ENCODE data around the gene KRT86. TPM values are rescaled to one million over a fixed set of nuclear protein-coding genes. Genes with fewer than 3 reads are reported as not detected.
A peak's percentile ranks its signal among the peaks of the same experiment; 100 is the strongest.

The KRT86 gene
- polyA plus RNA-seq, 1 of the 3 experiments (the other 2 are of a cell fraction), result 0.56 TPM

DNA sequence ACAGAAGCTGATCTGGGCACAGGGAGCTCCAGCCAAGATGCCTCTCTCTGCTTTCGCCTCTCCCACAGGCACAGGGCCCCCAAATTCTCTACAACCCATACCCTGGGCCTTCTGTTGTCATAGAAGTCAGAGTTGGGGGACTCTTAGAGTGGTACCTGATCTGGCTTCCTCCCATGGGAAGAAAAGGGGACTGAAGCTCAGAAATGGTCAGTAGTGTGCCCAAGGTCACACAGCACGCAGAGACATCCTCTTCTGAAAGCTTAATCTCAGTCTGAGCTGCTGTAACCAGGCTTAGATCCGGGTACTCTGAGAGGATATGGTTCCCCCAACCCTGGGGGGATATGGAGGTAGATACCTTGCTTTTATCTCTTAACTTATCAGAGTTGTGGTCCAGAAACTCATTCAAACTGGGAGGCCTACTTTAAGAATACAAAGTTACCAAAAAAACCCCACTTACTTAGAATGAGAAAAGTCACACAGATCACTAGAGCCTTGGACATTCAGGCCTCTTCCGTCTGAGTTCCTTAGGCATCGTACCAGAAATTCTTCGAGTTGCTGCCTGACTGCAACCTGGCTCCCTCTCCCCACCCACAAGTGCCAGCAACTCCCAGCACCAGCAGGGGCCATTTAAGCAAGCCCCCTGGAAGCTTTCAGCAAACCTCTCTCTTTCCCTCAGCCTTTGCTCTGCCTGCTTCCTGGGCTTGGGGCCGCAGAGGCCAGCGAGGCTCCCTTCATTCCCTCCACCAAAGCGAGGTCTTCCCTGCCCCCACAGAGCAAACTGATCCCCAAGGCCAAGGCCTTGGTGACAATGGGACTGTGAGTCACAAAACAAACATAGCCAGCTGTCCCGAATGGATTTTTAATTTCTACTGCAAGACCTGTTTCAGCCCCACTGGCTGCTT lies 27.5 kb upstream of the KRT86 start:
- WGBS (ENCODE audit: low lambda C conversion rate), result 58% methylated on average over 10 of the region's 10 CpGs
- Histone ChIP-seq H3K27ac (ENCODE audit: low read depth in 2 of 2, low read length in 1 of 2) (peak overlapping the region in 1 of 2 experiments; percentile 18; a peak in 2 of 4 replicates), H4K20me1 (ENCODE audit: insufficient read depth) (no peaks in the 10 kb centered on the region), H3F3A (replicated peaks; ENCODE audit: insufficient read depth) (peaks cover 3% of the 10 kb centered on the region), H3K9me2 (no peaks in the 10 kb centered on the region), H3K36me3 (replicated peaks in 1 of 2; ENCODE audit: control insufficient read depth in 1 of 2, insufficient read depth in 2 of 2, low read length in 1 of 2) (no peaks in the 10 kb centered on the region), H3K4me3 (ENCODE audit: low read depth in 2 of 2, low read length in 1 of 2) (no peak overlapping the region), H3K4me1 (ENCODE audit: control insufficient read depth in 1 of 2, insufficient read depth in 2 of 2, low read depth in 1 of 2, low read length in 1 of 2) (peaks cover 23 to 27% of the 10 kb centered on the region in 2 experiments; a peak in 3 of 4 replicates), H3K9me3 (no peaks in the 10 kb centered on the region), H3K79me2 (ENCODE audit: insufficient read depth) (no peaks in the 10 kb centered on the region), H3K4me2 (peak overlapping the region; percentile 35; the same call in 1 of the 2 replicates), H2AFZ (ENCODE audit: low read depth) (no peak overlapping the region), H3K27me3 (ENCODE audit: insufficient read depth) (no peaks in the 10 kb centered on the region), H3K9ac (no peak overlapping the region)
- CTCF ChIA-PET, result interaction anchor here (0.8 to 2.6 kb wide), 8 partner anchors 10 to 90 kb away, joined by 3 to 10 read pairs (median 4); no protein-coding TSS in a partner anchor
- DNase-seq, result no peak
- POLR2A ChIA-PET, result no interaction called here
- no peak for TF ChIP-seq RXRA (IDR thresholded peaks at IDR 0.05; ENCODE audit: borderline replicate concordance, low read depth)
- no peak for TF ChIP-seq TAF1 (IDR thresholded peaks at IDR 0.05; ENCODE audit: borderline replicate concordance, low read depth, low read length)

DNA sequence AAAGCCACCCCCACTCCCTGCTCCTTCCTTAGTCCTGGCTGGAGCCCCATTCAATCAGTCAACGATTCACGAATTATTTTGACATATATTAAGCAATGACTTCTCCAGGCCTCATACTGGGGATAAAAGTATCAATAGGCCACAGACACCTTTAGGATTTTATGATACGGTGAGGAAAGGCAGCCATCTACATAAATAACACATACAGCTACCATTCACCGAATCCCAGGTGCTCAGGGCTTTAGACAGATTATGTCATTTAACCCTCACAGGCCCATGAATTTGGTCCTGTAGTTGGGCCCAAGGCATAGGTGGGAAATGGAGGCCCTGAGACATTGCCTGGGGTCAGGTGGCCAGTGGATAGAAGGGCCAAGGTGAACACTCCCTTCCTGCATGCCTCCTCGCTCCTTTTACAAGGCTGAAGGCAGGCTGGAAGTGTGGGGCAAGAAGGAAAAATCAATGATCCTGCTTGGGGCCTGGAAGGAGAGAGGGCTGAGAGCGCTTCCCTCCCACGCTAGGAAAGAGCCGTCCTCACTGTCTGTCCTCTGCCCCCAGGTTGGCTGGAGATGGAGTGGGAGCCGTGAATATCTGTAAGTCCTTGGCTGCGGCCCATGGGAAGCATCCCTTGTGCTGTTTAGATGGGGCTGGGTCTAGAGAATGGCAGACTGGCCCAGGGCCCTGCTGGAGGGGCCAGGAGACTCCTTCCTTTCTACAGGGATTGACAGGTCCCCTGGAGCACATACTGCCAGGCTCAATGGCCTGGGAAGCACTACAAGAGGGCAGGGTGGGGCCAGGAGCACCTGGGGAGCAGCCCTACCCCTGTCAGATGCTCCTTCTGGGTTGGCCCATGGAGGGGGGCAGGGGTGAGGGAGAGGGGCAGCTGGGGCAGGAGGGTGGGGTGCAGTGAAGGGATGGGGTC lies 26.6 kb upstream of the KRT86 start:
- CTCF ChIA-PET, result interaction anchor here (0.8 to 1.5 kb wide), 4 partner anchors 12 to 91 kb away, joined by 3 to 4 read pairs (median 3); no protein-coding TSS in a partner anchor
- TF ChIP-seq RFX5 (IDR thresholded peaks at IDR 0.05; ENCODE audit: low read length), result no peak
- TF ChIP-seq ELF1 (IDR thresholded peaks at IDR 0.05), result no peak
- no peak for TF ChIP-seq RAD21 (IDR thresholded peaks at IDR 0.05; ENCODE audit: low read length)
- TF ChIP-seq FOXJ3 (CRISPR knock-in tag; IDR thresholded peaks at IDR 0.05), result no peak
- no peak for TF ChIP-seq SMC3 (IDR thresholded peaks at IDR 0.05; ENCODE audit: low read depth, low read length)
- no peak for TF ChIP-seq SIN3A (IDR thresholded peaks at IDR 0.05; ENCODE audit: borderline replicate concordance, low read depth, low read length)
- no peak for TF ChIP-seq TCF12 (IDR thresholded peaks at IDR 0.05)
- 77% methylated on average over 10 of the region's 10 CpGs for WGBS (ENCODE audit: low lambda C conversion rate)

More for the DNA sequence above, 26.6 kb upstream of the KRT86 start:
- no peaks in the 10 kb centered on the region for H3K9me2 ChIP-seq
- no peak overlapping the region for H3K9ac ChIP-seq
- peak overlapping the region in 1 of 2 experiments; percentile 49; a peak in 1 of 4 replicates for H3K27ac ChIP-seq (ENCODE audit: low read depth in 2 of 2, low read length in 1 of 2)
- H3K4me1 ChIP-seq (ENCODE audit: control insufficient read depth in 1 of 2, insufficient read depth in 2 of 2, low read depth in 1 of 2, low read length in 1 of 2), result peaks cover 22 to 27% of the 10 kb centered on the region in 2 experiments; a peak in 3 of 4 replicates
- H3K4me2 ChIP-seq, result peak overlapping the region; percentile 35; the same call in 1 of the 2 replicates
- H3F3A ChIP-seq (replicated peaks; ENCODE audit: insufficient read depth), result peaks cover 3% of the 10 kb centered on the region
- POLR2A ChIA-PET, result no interaction called here
- no peak overlapping the region for H2AFZ ChIP-seq (ENCODE audit: low read depth)
- no peaks in the 10 kb centered on the region for H4K20me1 ChIP-seq (ENCODE audit: insufficient read depth)
- no peaks in the 10 kb centered on the region for H3K27me3 ChIP-seq (ENCODE audit: insufficient read depth)
- DNase-seq, result no peak
- H3K79me2 ChIP-seq (ENCODE audit: insufficient read depth), result no peaks in the 10 kb centered on the region
- H3K4me3 ChIP-seq (ENCODE audit: low read depth in 2 of 2, low read length in 1 of 2), result no peak overlapping the region
- H3K9me3 ChIP-seq, result no peaks in the 10 kb centered on the region
- no peaks in the 10 kb centered on the region for H3K36me3 ChIP-seq (replicated peaks in 1 of 2; ENCODE audit: control insufficient read depth in 1 of 2, insufficient read depth in 2 of 2, low read length in 1 of 2)
